ENCODE data around the gene PPP2R2D. TPM values are rescaled to one million over a fixed set of nuclear protein-coding genes. Genes with fewer than 3 reads are reported as not detected.

Gene PPP2R2D
- total and polyA plus RNA-seq, 2 donors, result 29.3 to 32.3 TPM

- DNase-seq (ENCODE audit: low read depth in 6 of 9, low spot score in 9 of 9), result no peak
- Histone ChIP-seq H3K9me3 (ENCODE audit: control insufficient read depth in 2 of 2, insufficient read depth in 1 of 2, low read length in 1 of 2) (no peaks in the 10 kb centered on the region), H3K4me1 (ENCODE audit: control insufficient read depth in 2 of 2, insufficient read depth in 2 of 2, low read length in 2 of 2) (no peaks in the 10 kb centered on the region), H3K36me3 (ENCODE audit: control insufficient read depth in 2 of 2, insufficient read depth in 2 of 2, low read length in 1 of 2) (no peaks in the 10 kb centered on the region), H3K4me3 (ENCODE audit: low read length in 2 of 2) (no peak overlapping the region), H3K27ac (ENCODE audit: low read depth in 1 of 2, low read length in 1 of 2) (no peak overlapping the region), H3K27me3 (ENCODE audit: control insufficient read depth in 2 of 2, insufficient read depth in 1 of 2, low read length in 1 of 2) (peaks cover 0 to 9% of the 10 kb centered on the region in 2 donors)
- WGBS, result 93% methylated on average over 3 of the region's 3 CpGs
Measured at GRCh38 chr10:131994435-131994834, 93.6 kb downstream of the PPP2R2D start.

- H3K36me3 ChIP-seq (ENCODE audit: control insufficient read depth in 2 of 2, insufficient read depth in 2 of 2, low read length in 1 of 2), result no peaks in the 10 kb centered on the region
- DNase-seq (ENCODE audit: low read depth in 6 of 9, low spot score in 9 of 9), result no peak
- no peak overlapping the region for H3K27ac ChIP-seq (ENCODE audit: low read depth in 1 of 2, low read length in 1 of 2)
- peaks cover 0 to 12% of the 10 kb centered on the region in 2 donors for H3K27me3 ChIP-seq (ENCODE audit: control insufficient read depth in 2 of 2, insufficient read depth in 1 of 2, low read length in 1 of 2)
- no peaks in the 10 kb centered on the region for H3K4me1 ChIP-seq (ENCODE audit: control insufficient read depth in 2 of 2, insufficient read depth in 2 of 2, low read length in 2 of 2)
- 88% methylated on average over 16 of the region's 16 CpGs for WGBS
- H3K9me3 ChIP-seq (ENCODE audit: control insufficient read depth in 2 of 2, insufficient read depth in 1 of 2, low read length in 1 of 2), result no peaks in the 10 kb centered on the region
- no peak overlapping the region for H3K4me3 ChIP-seq (ENCODE audit: low read length in 2 of 2)
Measured at GRCh38 chr10:131996466-131997365, 95.9 kb downstream of the PPP2R2D start.

GRCh38 chr10:131997366-131998049 is 96.7 kb downstream of the PPP2R2D start:
- DNase-seq (ENCODE audit: low read depth in 6 of 9, low spot score in 9 of 9), result no peak
- H3K4me3 ChIP-seq (ENCODE audit: low read length in 2 of 2), result no peak overlapping the region
- peaks cover 0 to 14% of the 10 kb centered on the region in 2 donors for H3K27me3 ChIP-seq (ENCODE audit: control insufficient read depth in 2 of 2, insufficient read depth in 1 of 2, low read length in 1 of 2)
- no peak overlapping the region for H3K27ac ChIP-seq (ENCODE audit: low read depth in 1 of 2, low read length in 1 of 2)
- H3K4me1 ChIP-seq (ENCODE audit: control insufficient read depth in 2 of 2, insufficient read depth in 2 of 2, low read length in 2 of 2), result no peaks in the 10 kb centered on the region
- WGBS, result 85% methylated on average over 13 of the region's 13 CpGs
- H3K9me3 ChIP-seq (ENCODE audit: control insufficient read depth in 2 of 2, insufficient read depth in 1 of 2, low read length in 1 of 2), result no peaks in the 10 kb centered on the region
- H3K36me3 ChIP-seq (ENCODE audit: control insufficient read depth in 2 of 2, insufficient read depth in 2 of 2, low read length in 1 of 2), result no peaks in the 10 kb centered on the region

- Histone ChIP-seq H3K9me3 (ENCODE audit: control insufficient read depth in 2 of 2, insufficient read depth in 1 of 2, low read length in 1 of 2) (no peaks in the 10 kb centered on the region), H3K27ac (ENCODE audit: low read depth in 1 of 2, low read length in 1 of 2) (no peak overlapping the region), H3K36me3 (ENCODE audit: control insufficient read depth in 2 of 2, insufficient read depth in 2 of 2, low read length in 1 of 2) (no peaks in the 10 kb centered on the region), H3K4me1 (ENCODE audit: control insufficient read depth in 2 of 2, insufficient read depth in 2 of 2, low read length in 2 of 2) (no peaks in the 10 kb centered on the region), H3K27me3 (ENCODE audit: control insufficient read depth in 2 of 2, insufficient read depth in 1 of 2, low read length in 1 of 2) (peaks cover 0 to 16% of the 10 kb centered on the region in 2 donors), H3K4me3 (ENCODE audit: low read length in 2 of 2) (no peak overlapping the region)
- 90% methylated on average over 15 of the region's 15 CpGs for whole genome bisulfite sequencing
- DNase-seq (ENCODE audit: low read depth in 6 of 9, low spot score in 9 of 9), result no peak
Measured at GRCh38 chr10:131998050-131998844, 97.4 kb downstream of the PPP2R2D start.

GRCh38 chr10:131998845-131999681 is 98.3 kb downstream of the PPP2R2D start:
- Histone ChIP-seq H3K4me3 (ENCODE audit: low read length in 2 of 2) (no peak overlapping the region), H3K27ac (ENCODE audit: low read depth in 1 of 2, low read length in 1 of 2) (no peak overlapping the region), H3K27me3 (ENCODE audit: control insufficient read depth in 2 of 2, insufficient read depth in 1 of 2, low read length in 1 of 2) (peaks cover 0 to 19% of the 10 kb centered on the region in 2 donors), H3K36me3 (ENCODE audit: control insufficient read depth in 2 of 2, insufficient read depth in 2 of 2, low read length in 1 of 2) (no peaks in the 10 kb centered on the region), H3K9me3 (ENCODE audit: control insufficient read depth in 2 of 2, insufficient read depth in 1 of 2, low read length in 1 of 2) (no peaks in the 10 kb centered on the region), H3K4me1 (ENCODE audit: control insufficient read depth in 2 of 2, insufficient read depth in 2 of 2, low read length in 2 of 2) (no peaks in the 10 kb centered on the region)
- DNase-seq (ENCODE audit: low read depth in 6 of 9, low spot score in 9 of 9), result no peak
- 95% methylated on average over 18 of the region's 18 CpGs for WGBS

GRCh38 chr10:132001238-132001972 is 100.6 kb downstream of the PPP2R2D start:
- DNase-seq (ENCODE audit: low read depth in 6 of 9, low spot score in 9 of 9), result no peak
- H3K36me3 ChIP-seq (ENCODE audit: control insufficient read depth in 2 of 2, insufficient read depth in 2 of 2, low read length in 1 of 2), result no peaks in the 10 kb centered on the region
- no peak overlapping the region for H3K4me3 ChIP-seq (ENCODE audit: low read length in 2 of 2)
- 78% methylated on average over 15 of the region's 15 CpGs for WGBS
- peaks cover 0 to 19% of the 10 kb centered on the region in 2 donors for H3K27me3 ChIP-seq (ENCODE audit: control insufficient read depth in 2 of 2, insufficient read depth in 1 of 2, low read length in 1 of 2)
- H3K4me1 ChIP-seq (ENCODE audit: control insufficient read depth in 2 of 2, insufficient read depth in 2 of 2, low read length in 2 of 2), result no peaks in the 10 kb centered on the region
- H3K27ac ChIP-seq (ENCODE audit: low read depth in 1 of 2, low read length in 1 of 2), result no peak overlapping the region
- peaks cover 0 to 5% of the 10 kb centered on the region in 2 donors for H3K9me3 ChIP-seq (ENCODE audit: control insufficient read depth in 2 of 2, insufficient read depth in 1 of 2, low read length in 1 of 2)

GRCh38 chr10:132002004-132002403 is 101.2 kb downstream of the PPP2R2D start:
- no peaks in the 10 kb centered on the region for H3K36me3 ChIP-seq (ENCODE audit: control insufficient read depth in 2 of 2, insufficient read depth in 2 of 2, low read length in 1 of 2)
- H3K9me3 ChIP-seq (ENCODE audit: control insufficient read depth in 2 of 2, insufficient read depth in 1 of 2, low read length in 1 of 2), result peaks cover 0 to 5% of the 10 kb centered on the region in 2 donors
- no peak for DNase-seq (ENCODE audit: low read depth in 6 of 9, low spot score in 9 of 9)
- no peak overlapping the region for H3K4me3 ChIP-seq (ENCODE audit: low read length in 2 of 2)
- H3K27ac ChIP-seq (ENCODE audit: low read depth in 1 of 2, low read length in 1 of 2), result no peak overlapping the region
- peaks cover 0 to 19% of the 10 kb centered on the region in 2 donors for H3K27me3 ChIP-seq (ENCODE audit: control insufficient read depth in 2 of 2, insufficient read depth in 1 of 2, low read length in 1 of 2)
- H3K4me1 ChIP-seq (ENCODE audit: control insufficient read depth in 2 of 2, insufficient read depth in 2 of 2, low read length in 2 of 2), result no peaks in the 10 kb centered on the region
- WGBS, result 96% methylated on average over 4 of the region's 4 CpGs

Measured in thymus (tissue), 11 donors.